ENCODE results near the gene CEP295NL.
"Not testable (repeated sequence)": the region's sequence is repeated elsewhere in the genome, so short reads cannot be mapped to it uniquely, and the experiment has no call there.

DNA sequence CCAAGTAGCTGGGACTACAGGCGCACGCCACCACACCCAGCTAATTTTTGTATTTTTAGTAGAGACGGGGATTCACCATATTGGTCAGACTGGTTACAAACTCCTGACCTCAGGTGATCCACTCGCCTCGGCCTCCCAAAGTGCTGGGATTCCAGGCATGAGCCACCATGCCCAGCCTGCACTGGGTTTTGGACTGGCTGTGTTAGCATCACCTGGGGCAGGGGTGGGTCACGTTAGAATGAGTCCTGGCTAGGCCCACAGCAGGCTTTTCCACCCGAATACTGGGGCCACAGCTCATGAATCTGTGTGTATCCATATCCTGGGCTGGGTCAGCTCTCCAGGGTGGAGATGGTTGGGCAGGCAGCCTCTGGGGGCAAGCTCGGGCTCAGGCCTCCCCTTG, 770 bp downstream of the CEP295NL start:
- TF ChIP-seq, protein P1, sequence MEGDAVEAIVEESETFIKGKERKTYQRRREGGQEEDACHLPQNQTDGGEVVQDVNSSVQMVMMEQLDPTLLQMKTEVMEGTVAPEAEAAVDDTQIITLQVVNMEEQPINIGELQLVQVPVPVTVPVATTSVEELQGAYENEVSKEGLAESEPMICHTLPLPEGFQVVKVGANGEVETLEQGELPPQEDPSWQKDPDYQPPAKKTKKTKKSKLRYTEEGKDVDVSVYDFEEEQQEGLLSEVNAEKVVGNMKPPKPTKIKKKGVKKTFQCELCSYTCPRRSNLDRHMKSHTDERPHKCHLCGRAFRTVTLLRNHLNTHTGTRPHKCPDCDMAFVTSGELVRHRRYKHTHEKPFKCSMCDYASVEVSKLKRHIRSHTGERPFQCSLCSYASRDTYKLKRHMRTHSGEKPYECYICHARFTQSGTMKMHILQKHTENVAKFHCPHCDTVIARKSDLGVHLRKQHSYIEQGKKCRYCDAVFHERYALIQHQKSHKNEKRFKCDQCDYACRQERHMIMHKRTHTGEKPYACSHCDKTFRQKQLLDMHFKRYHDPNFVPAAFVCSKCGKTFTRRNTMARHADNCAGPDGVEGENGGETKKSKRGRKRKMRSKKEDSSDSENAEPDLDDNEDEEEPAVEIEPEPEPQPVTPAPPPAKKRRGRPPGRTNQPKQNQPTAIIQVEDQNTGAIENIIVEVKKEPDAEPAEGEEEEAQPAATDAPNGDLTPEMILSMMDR (IDR thresholded peaks at IDR 0.05; ENCODE audit: low read depth, low read length), result not testable (repeated sequence)
- TF ChIP-seq POLR2A (IDR thresholded peaks at IDR 0.05; ENCODE audit: extremely low read depth, insufficient read length); MYC (IDR thresholded peaks at IDR 0.05; ENCODE audit: low read depth, low read length): not testable (repeated sequence)
- TF ChIP-seq, protein P2, sequence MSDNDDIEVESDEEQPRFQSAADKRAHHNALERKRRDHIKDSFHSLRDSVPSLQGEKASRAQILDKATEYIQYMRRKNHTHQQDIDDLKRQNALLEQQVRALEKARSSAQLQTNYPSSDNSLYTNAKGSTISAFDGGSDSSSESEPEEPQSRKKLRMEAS (IDR thresholded peaks at IDR 0.05; ENCODE audit: low read depth, low read length), result not testable (repeated sequence)
